ELF-1 (cell line): ENCODE data around the gene TP53AIP1.
A peak's percentile ranks its signal among the peaks of the same experiment; 100 is the strongest.
"Not testable (repeated sequence)": the region's sequence is repeated elsewhere in the genome, so short reads cannot be mapped to it uniquely, and the experiment has no call there.

Experiments
- DNase-seq: peaks from one replicate; pipeline ENCODE4 v3.0.0-alpha.2; 2016; ENCODE audit warnings: low read depth, low spot score

The TP53AIP1 gene

GRCh38 chr11:128926000-128926399 is 16.7 kb downstream of the TP53AIP1 start:
- no peak for DNase-seq

- DNase-seq = no peak
These were observed 17.4 kb downstream of the TP53AIP1 start for GRCh38 chr11:128925250-128925600.

- no peak for DNase-seq
These were observed 18.0 kb downstream of the TP53AIP1 start for GRCh38 chr11:128924510-128925249.

GRCh38 chr11:128924104-128924503 is 18.6 kb downstream of the TP53AIP1 start:
- no peak for DNase-seq

- no peak for DNase-seq
These were observed 20.9 kb downstream of the TP53AIP1 start for GRCh38 chr11:128921793-128922192.

- DNase-seq = no peak
These were observed 22.0 kb downstream of the TP53AIP1 start for GRCh38 chr11:128920666-128921065.

- not testable (repeated sequence) for DNase-seq
These were observed 23.0 kb downstream of the TP53AIP1 start for GRCh38 chr11:128919635-128920034.

- DNase-seq = no peak
These were observed 23.5 kb downstream of the TP53AIP1 start for GRCh38 chr11:128919216-128919615.

GRCh38 chr11:128917144-128917724 is 25.4 kb downstream of the TP53AIP1 start:
- DNase-seq = no peak

- DNase-seq = no peak
These were observed 26.0 kb downstream of the TP53AIP1 start for GRCh38 chr11:128916681-128917080.

GRCh38 chr11:128916037-128916572 is 26.6 kb downstream of the TP53AIP1 start:
- no peak for DNase-seq

GRCh38 chr11:128915149-128915521 is 27.5 kb downstream of the TP53AIP1 start:
- no peak for DNase-seq

- DNase-seq = no peak
These were observed 28.2 kb downstream of the TP53AIP1 start for GRCh38 chr11:128914216-128915148.

- no peak for DNase-seq
These were observed 28.9 kb downstream of the TP53AIP1 start for GRCh38 chr11:128913806-128914205.

- DNase-seq = no peak
These were observed 31.0 kb downstream of the TP53AIP1 start for GRCh38 chr11:128911701-128912100.

GRCh38 chr11:128911239-128911638 is 31.4 kb downstream of the TP53AIP1 start:
- no peak for DNase-seq

- no peak for DNase-seq
These were observed 32.1 kb downstream of the TP53AIP1 start for GRCh38 chr11:128910576-128910975.

GRCh38 chr11:128909438-128910125 is 33.1 kb downstream of the TP53AIP1 start:
- DNase-seq = no peak

GRCh38 chr11:128908391-128909246 is 34.1 kb downstream of the TP53AIP1 start:
- peak; percentile 37 for DNase-seq

- no peak for DNase-seq
These were observed 35.1 kb downstream of the TP53AIP1 start for GRCh38 chr11:128907585-128907984.
